ENCODE results near the gene SMPD1.

DNA sequence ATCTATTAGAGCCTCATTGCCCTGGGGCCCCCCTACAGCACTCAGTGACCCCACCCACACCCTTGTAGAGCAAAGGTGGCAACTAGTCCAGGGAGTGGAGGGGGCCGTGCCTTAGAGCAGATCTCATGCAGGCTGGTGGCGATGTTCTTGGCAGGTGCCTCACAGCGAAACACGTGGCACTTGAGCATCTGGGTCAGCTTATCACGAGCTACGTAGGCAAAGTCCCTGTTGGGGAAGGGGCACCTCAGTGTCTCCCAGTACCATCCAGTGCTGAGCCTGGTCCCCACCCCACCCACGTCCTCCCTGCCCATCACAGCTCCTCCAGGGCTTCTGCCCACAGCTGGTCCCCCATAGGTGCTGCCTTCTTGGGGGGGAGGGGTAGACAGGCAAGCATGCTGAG lies 11.2 kb downstream of the SMPD1 start:
- TF ChIP-seq POLR2A (IDR thresholded peaks at IDR 0.05; ENCODE audit: low read length) (no peak), GATA1 (IDR thresholded peaks at IDR 0.05; ENCODE audit: low read depth, low read length) (no peak)
